Measurements from ENCODE around the gene GLI1.

GRCh38 chr12:57518176-57518919 is 58.8 kb downstream of the GLI1 start:
- TF ChIP-seq POLR2AphosphoS5 (IDR thresholded peaks at IDR 0.05) (no peak), CTCF (IDR thresholded peaks at IDR 0.05 in 8 of 11, conservative IDR thresholded peaks at IDR 0.05 in 3 of 11) (no peak)
